Suprapubic skin (tissue), 4 donors: Measurements from ENCODE around the gene CLCN2.

Source experiments
- EP300 ChIP-seq: sonication (generic); formaldehyde crosslinking; IDR thresholded peaks from one replicate; pipeline ENCODE4 v1.6.1; 2017; ENCODE audit warnings: antibody characterized with exemption
- POLR2A ChIP-seq, 2 donors: fragments of 450-650 bp; IDR thresholded peaks; one replicate each; pipeline ENCODE4 v1.6.1; 2017; ENCODE audit warnings: antibody characterized with exemption in 2 of 2, mild to moderate bottlenecking in 2 of 2, moderate library complexity in 2 of 2
- POLR2AphosphoS5 ChIP-seq, 3 donors: sonication (generic); formaldehyde crosslinking; IDR thresholded peaks; one replicate each; pipeline ENCODE4 v1.6.1; 2017; ENCODE audit warnings: antibody characterized with exemption in 3 of 3
- TF ChIP-seq, protein P1 (sequence below), 2 donors: fragments of 200-600 bp in 1 of 2; fragments of 450-650 bp in 1 of 2; sonication (generic) in 1 of 2; IDR thresholded peaks; one replicate each; pipeline ENCODE4 v1.5.1; 2016 to 2019; ENCODE audit warnings: antibody characterized with exemption in 2 of 2, mild to moderate bottlenecking in 1 of 2, moderate library complexity in 1 of 2

DNA sequence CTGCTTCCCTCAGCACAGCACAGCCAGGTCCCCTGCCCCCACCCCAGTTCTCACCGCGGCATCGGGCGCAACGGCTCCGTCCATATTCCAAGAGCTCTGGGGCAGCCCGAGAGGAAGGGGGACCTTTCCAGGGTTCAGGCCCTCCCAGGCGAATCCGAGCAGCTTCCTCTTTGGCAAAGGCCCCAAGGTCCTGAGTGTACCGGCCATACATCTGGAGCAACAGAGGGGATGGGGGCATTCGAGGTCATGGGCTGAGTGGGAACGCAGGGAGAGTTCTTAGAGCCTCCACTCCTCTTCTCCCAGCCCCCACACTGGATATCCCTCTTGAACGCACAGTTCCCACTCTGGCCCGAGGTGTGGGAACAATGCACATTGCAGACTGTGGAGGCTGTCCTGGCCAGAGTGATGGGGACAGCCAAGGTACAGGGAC is 2.5 kb downstream of the CLCN2 start:
- TF ChIP-seq, protein P1, sequence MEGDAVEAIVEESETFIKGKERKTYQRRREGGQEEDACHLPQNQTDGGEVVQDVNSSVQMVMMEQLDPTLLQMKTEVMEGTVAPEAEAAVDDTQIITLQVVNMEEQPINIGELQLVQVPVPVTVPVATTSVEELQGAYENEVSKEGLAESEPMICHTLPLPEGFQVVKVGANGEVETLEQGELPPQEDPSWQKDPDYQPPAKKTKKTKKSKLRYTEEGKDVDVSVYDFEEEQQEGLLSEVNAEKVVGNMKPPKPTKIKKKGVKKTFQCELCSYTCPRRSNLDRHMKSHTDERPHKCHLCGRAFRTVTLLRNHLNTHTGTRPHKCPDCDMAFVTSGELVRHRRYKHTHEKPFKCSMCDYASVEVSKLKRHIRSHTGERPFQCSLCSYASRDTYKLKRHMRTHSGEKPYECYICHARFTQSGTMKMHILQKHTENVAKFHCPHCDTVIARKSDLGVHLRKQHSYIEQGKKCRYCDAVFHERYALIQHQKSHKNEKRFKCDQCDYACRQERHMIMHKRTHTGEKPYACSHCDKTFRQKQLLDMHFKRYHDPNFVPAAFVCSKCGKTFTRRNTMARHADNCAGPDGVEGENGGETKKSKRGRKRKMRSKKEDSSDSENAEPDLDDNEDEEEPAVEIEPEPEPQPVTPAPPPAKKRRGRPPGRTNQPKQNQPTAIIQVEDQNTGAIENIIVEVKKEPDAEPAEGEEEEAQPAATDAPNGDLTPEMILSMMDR (IDR thresholded peaks at IDR 0.05), result no peak
- TF ChIP-seq POLR2A (IDR thresholded peaks at IDR 0.05) (no peak), EP300 (no peak), POLR2AphosphoS5 (IDR thresholded peaks at IDR 0.05) (no peak)
